Measurements from ENCODE around the gene KAZN. TPM values are rescaled to one million over a fixed set of nuclear protein-coding genes. Genes with fewer than 3 reads are reported as not detected.

Gene KAZN
- total and polyA plus RNA-seq, 10 donors: 20.0 to 245 (median 144) TPM

GRCh38 chr1:14611792-14612191 lies 13.3 kb downstream of the KAZN start:
- Histone ChIP-seq H3K27ac (no peak overlapping the region), H3K4me3 (no peak overlapping the region), H3K36me3 (no peaks in the 10 kb centered on the region), H3K27me3 (replicated peaks in 1 of 7) (no peaks in the 10 kb centered on the region), H3K4me1 (peaks cover 0 to 8% (median 0%) of the 10 kb centered on the region in 6 donors), H3K9me3 (no peaks in the 10 kb centered on the region)
- no peak for TF ChIP-seq CTCF (IDR thresholded peaks at IDR 0.05 in 8 of 11, conservative IDR thresholded peaks at IDR 0.05 in 3 of 11)
- no peak for TF ChIP-seq POLR2AphosphoS5 (IDR thresholded peaks at IDR 0.05)
- no peak for TF ChIP-seq POLR2A (IDR thresholded peaks at IDR 0.05)
- WGBS, 5 donors: 88 to 94% (median 92%) methylated on average over 3 of the region's 3 CpGs
- no peak for DNase-seq
- intact Hi-C loops (cut with DNase I; ENCODE audit: low total_unique reads): no loop called here

- no peak for DNase-seq
- no peaks in the 10 kb centered on the region for H3K27me3 ChIP-seq (replicated peaks in 1 of 7)
- TF ChIP-seq CTCF (IDR thresholded peaks at IDR 0.05 in 8 of 11, conservative IDR thresholded peaks at IDR 0.05 in 3 of 11) (no peak), POLR2AphosphoS5 (IDR thresholded peaks at IDR 0.05) (no peak), POLR2A (IDR thresholded peaks at IDR 0.05) (no peak)
- no peaks in the 10 kb centered on the region for H3K9me3 ChIP-seq
- intact Hi-C loops (cut with DNase I; ENCODE audit: low total_unique reads): no loop called here
- no peaks in the 10 kb centered on the region for H3K36me3 ChIP-seq
- H3K27ac ChIP-seq: no peak overlapping the region
- WGBS, 5 donors: 78 to 98% (median 88%) methylated on average over 5 of the region's 5 CpGs
- H3K4me1 ChIP-seq: peaks cover 0 to 8% (median 0%) of the 10 kb centered on the region in 6 donors
- no peak overlapping the region for H3K4me3 ChIP-seq
Observed at GRCh38 chr1:14612256-14612655, 13.8 kb downstream of the KAZN start.

- TF ChIP-seq POLR2A (IDR thresholded peaks at IDR 0.05): no peak
- no peak for TF ChIP-seq CTCF (IDR thresholded peaks at IDR 0.05 in 8 of 11, conservative IDR thresholded peaks at IDR 0.05 in 3 of 11)
- no peak for TF ChIP-seq POLR2AphosphoS5 (IDR thresholded peaks at IDR 0.05)
- H3K4me1 ChIP-seq: peaks cover 0 to 8% (median 0%) of the 10 kb centered on the region in 6 donors
- H3K9me3 ChIP-seq: peaks cover 0 to 9% (median 4%) of the 10 kb centered on the region in 8 donors
- no peak overlapping the region for H3K4me3 ChIP-seq
- intact Hi-C loops (cut with DNase I; ENCODE audit: low total_unique reads): no loop called here
- no peak for DNase-seq
- H3K27ac ChIP-seq: no peak overlapping the region
- no peaks in the 10 kb centered on the region for H3K36me3 ChIP-seq
- 50 to 79% (median 57%) methylated on average over 3 of the region's 3 CpGs for WGBS, 5 donors
- H3K27me3 ChIP-seq (replicated peaks in 1 of 7): no peaks in the 10 kb centered on the region
Observed at GRCh38 chr1:14613926-14614325, 15.4 kb downstream of the KAZN start.

GRCh38 chr1:14614341-14614740 lies 15.9 kb downstream of the KAZN start:
- 85 to 97% (median 92%) methylated on average over 6 of the region's 6 CpGs for WGBS, 5 donors
- Histone ChIP-seq H3K9me3 (peaks cover 0 to 9% (median 4%) of the 10 kb centered on the region in 8 donors), H3K27me3 (replicated peaks in 1 of 7) (no peaks in the 10 kb centered on the region), H3K27ac (no peak overlapping the region), H3K36me3 (no peaks in the 10 kb centered on the region), H3K4me3 (no peak overlapping the region), H3K4me1 (peaks cover 0 to 8% (median 0%) of the 10 kb centered on the region in 6 donors)
- intact Hi-C loops (cut with DNase I; ENCODE audit: low total_unique reads): no loop called here
- DNase-seq: no peak
- TF ChIP-seq POLR2A (IDR thresholded peaks at IDR 0.05): no peak
- no peak for TF ChIP-seq CTCF (IDR thresholded peaks at IDR 0.05 in 8 of 11, conservative IDR thresholded peaks at IDR 0.05 in 3 of 11)
- TF ChIP-seq POLR2AphosphoS5 (IDR thresholded peaks at IDR 0.05): no peak
